Fibroblast of lung (primary cell): Measurements from ENCODE around the gene ZNF710. TPM values are rescaled to one million over a fixed set of nuclear protein-coding genes. Genes with fewer than 3 reads are reported as not detected.

ENCODE experiments used
- DNase-seq, 2 donors: peaks; one replicate each; pipeline versions ENCODE4 v3.0.0 to v3.0.0-alpha.2; 2010; ENCODE audit warnings: low read depth in 2 of 2
- H2AFZ ChIP-seq: 2 replicates; pipeline ENCODE4 v1.5.1; 2012; ENCODE audit warnings: low read length, control low read depth, inconsistent platforms
- H3K27ac ChIP-seq: 2 replicates; pipeline ENCODE4 v1.5.1; 2011; ENCODE audit warnings: low read length, control low read depth; ENCODE audit not compliant: insufficient read depth
- H3K27me3 ChIP-seq: 2 replicates; pipeline ENCODE4 v1.5.1; 2011; ENCODE audit warnings: mild to moderate bottlenecking, low read length; ENCODE audit not compliant: control insufficient read depth, insufficient read depth
- H3K36me3 ChIP-seq: 2 replicates; pipeline ENCODE4 v1.5.1; 2011; ENCODE audit warnings: low read length; ENCODE audit not compliant: control insufficient read depth, insufficient read depth
- H3K4me1 ChIP-seq: 2 replicates; pipeline ENCODE4 v1.5.1; 2011; ENCODE audit warnings: low read length; ENCODE audit not compliant: control insufficient read depth, insufficient read depth; ENCODE audit errors: extremely low read depth
- H3K4me2 ChIP-seq: 2 replicates; pipeline ENCODE4 v1.5.1; 2011; ENCODE audit warnings: low read length, control low read depth; ENCODE audit not compliant: insufficient read depth; ENCODE audit errors: extremely low read depth
- H3K4me3 ChIP-seq, 4 experiments: fragments of 200-600 bp in 1 of 4; sonication (generic) in 1 of 4; replicated peaks in 1 of 4; 2 replicates each; pipeline ENCODE4 v1.5.1; 2011 to 2016; ENCODE audit warnings: low read length in 4 of 4, low read depth in 3 of 4, mild to moderate bottlenecking in 3 of 4, control low read depth in 2 of 4, inconsistent platforms in 1 of 4, mixed read lengths in 1 of 4; ENCODE audit not compliant: insufficient read depth in 1 of 4; ENCODE audit errors: control extremely low read depth in 1 of 4
- H3K79me2 ChIP-seq: 2 replicates; pipeline ENCODE4 v1.5.1; 2012; ENCODE audit warnings: mild to moderate bottlenecking, low read length, inconsistent platforms; ENCODE audit not compliant: control insufficient read depth, insufficient read depth
- H3K9ac ChIP-seq: 2 replicates; pipeline ENCODE4 v1.5.1; 2011; ENCODE audit warnings: mild to moderate bottlenecking, low read length, control low read depth; ENCODE audit not compliant: insufficient read depth
- H3K9me3 ChIP-seq: 2 replicates; pipeline ENCODE4 v1.5.1; 2012; ENCODE audit warnings: low read depth, low read length; ENCODE audit not compliant: control insufficient read depth, insufficient read depth
- H4K20me1 ChIP-seq: 2 replicates; pipeline ENCODE4 v1.5.1; 2011; ENCODE audit warnings: low read length; ENCODE audit not compliant: control insufficient read depth, insufficient read depth; ENCODE audit errors: extremely low read depth
- CTCF ChIP-seq, 2 donors: IDR thresholded peaks in 1 of 2; conservative IDR thresholded peaks in 1 of 2; 1 replicate in 1 of 2; 2 replicates in 1 of 2; pipeline ENCODE4 v1.5.1; 2011 to 2012; ENCODE audit warnings: low read length in 2 of 2, control low read depth in 1 of 2, inconsistent platforms in 1 of 2, low read depth in 1 of 2, mild to moderate bottlenecking in 1 of 2
- EZH2 ChIP-seq: IDR thresholded peaks from 2 replicates; pipeline ENCODE4 v1.5.1; 2012; ENCODE audit warnings: low read length, control low read depth, mild to moderate bottlenecking; ENCODE audit errors: missing control alignments
- polyA plus RNA-seq, 2 donors: library from polyadenylated mRNA; depleted of rRNA in 1 of 2; stranded (reverse) in 1 of 2; unstranded in 1 of 2; fragments of >200 nt; gene quantifications; 2 replicates each; pipeline ENCODE4 v1.2.1, GENCODE V29; 2011 to 2012; ENCODE audit warnings: missing spikeins in 1 of 2
- total RNA-seq: library from RNA; depleted of rRNA; stranded (reverse); fragments of >200 nt; gene quantifications from 2 replicates; pipeline ENCODE4 v1.2.1, GENCODE V29; 2014

The ZNF710 gene
- total and polyA plus RNA-seq, 2 donors (not counting 1 experiment from before 2014, with no cell fraction given): 2.1 to 9.4 TPM

- Histone ChIP-seq H3K4me3 (no peak overlapping the region), H2AFZ (no peak overlapping the region), H3K9ac (no peak overlapping the region), H3K36me3 (no peaks in the 10 kb centered on the region), H3K4me1 (no peaks in the 10 kb centered on the region), H4K20me1 (no peaks in the 10 kb centered on the region), H3K4me2 (no peak overlapping the region), H3K9me3 (no peaks in the 10 kb centered on the region), H3K27ac (no peak overlapping the region), H3K79me2 (no peaks in the 10 kb centered on the region), H3K27me3 (no peaks in the 10 kb centered on the region)
- TF ChIP-seq EZH2: no peak
- no peak for TF ChIP-seq CTCF (conservative IDR thresholded peaks at IDR 0.05 in 1 of 2, IDR thresholded peaks at IDR 0.05 in 1 of 2; ENCODE audit: low read depth in 1 of 2, low read length in 2 of 2)
- DNase-seq: no peak
Measured at GRCh38 chr15:89991312-89991711, 9.8 kb upstream of the ZNF710 start.

GRCh38 chr15:89993349-89993748 is 7.8 kb upstream of the ZNF710 start:
- Histone ChIP-seq H3K27me3 (no peaks in the 10 kb centered on the region), H2AFZ (no peak overlapping the region), H3K9me3 (no peaks in the 10 kb centered on the region), H3K36me3 (no peaks in the 10 kb centered on the region), H3K27ac (no peak overlapping the region), H3K4me1 (peaks cover 4% of the 10 kb centered on the region), H3K79me2 (no peaks in the 10 kb centered on the region), H3K4me3 (no peak overlapping the region), H3K9ac (no peak overlapping the region), H3K4me2 (no peak overlapping the region), H4K20me1 (no peaks in the 10 kb centered on the region)
- no peak for TF ChIP-seq CTCF (conservative IDR thresholded peaks at IDR 0.05 in 1 of 2, IDR thresholded peaks at IDR 0.05 in 1 of 2; ENCODE audit: low read depth in 1 of 2, low read length in 2 of 2)
- TF ChIP-seq EZH2: no peak
- DNase-seq: no peak

GRCh38 chr15:89997079-89997478 is 4.0 kb upstream of the ZNF710 start:
- DNase-seq: no peak
- TF ChIP-seq CTCF (conservative IDR thresholded peaks at IDR 0.05 in 1 of 2, IDR thresholded peaks at IDR 0.05 in 1 of 2; ENCODE audit: low read depth in 1 of 2, low read length in 2 of 2): no peak
- no peak for TF ChIP-seq EZH2

More at GRCh38 chr15:89997079-89997478, 4.0 kb upstream of the ZNF710 start:
- Histone ChIP-seq H4K20me1 (no peaks in the 10 kb centered on the region), H3K27me3 (no peaks in the 10 kb centered on the region), H3K4me1 (peaks cover 10% of the 10 kb centered on the region), H3K79me2 (no peaks in the 10 kb centered on the region), H2AFZ (no peak overlapping the region), H3K4me3 (no peak overlapping the region), H3K36me3 (no peaks in the 10 kb centered on the region), H3K9me3 (no peaks in the 10 kb centered on the region), H3K27ac (no peak overlapping the region), H3K9ac (no peak overlapping the region), H3K4me2 (no peak overlapping the region)
